ENCODE measurements around the gene FAM161A.

The FAM161A gene

DNA sequence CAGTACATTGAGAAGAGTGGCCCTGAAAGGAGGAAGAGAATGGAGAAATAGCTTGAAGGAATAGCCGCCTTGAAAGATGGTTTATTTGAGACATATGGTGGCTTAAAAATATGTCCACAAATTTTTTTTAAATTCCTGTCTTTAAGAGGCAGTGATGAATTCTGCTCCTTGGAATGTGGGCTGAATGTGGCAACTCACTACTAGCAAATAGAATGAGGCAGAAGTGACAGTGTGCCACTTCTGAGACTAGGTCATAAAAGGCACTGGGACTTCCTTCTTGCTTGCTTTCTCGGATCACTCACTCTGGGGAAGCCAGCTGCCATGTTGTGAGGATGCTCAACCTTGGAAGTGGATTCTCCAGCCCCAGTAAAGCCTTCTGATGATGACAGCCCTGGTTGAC, 67.0 kb downstream of the FAM161A start:
- no peak for FAIRE-seq

DNA sequence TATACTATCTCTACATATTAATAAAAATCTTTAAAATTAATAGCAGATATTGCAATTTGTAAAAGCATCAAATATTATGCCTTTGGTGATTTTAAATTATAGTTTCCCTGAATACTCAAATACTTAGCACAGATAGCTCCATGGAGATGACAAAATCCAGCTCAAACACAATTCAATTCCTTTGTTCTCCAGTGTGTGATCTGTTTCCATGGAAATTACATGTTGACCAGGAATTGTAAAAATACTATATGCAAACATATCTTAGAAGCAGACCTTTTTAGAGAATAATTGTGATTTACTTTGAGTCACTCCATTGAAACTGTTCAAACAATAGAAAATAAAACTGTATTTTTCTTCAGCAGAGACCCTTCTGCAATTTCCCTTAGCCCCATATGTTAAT, 68.3 kb downstream of the FAM161A start:
- FAIRE-seq (no peak), DNase-seq (ENCODE audit: insufficient read length, low spot score) (no peak)
- no peak for TF ChIP-seq POLR2A (IDR thresholded peaks at IDR 0.05; ENCODE audit: low read depth, low read length)

More for the DNA sequence above, 67.0 kb downstream of the FAM161A start:
- no peak for TF ChIP-seq POLR2A (IDR thresholded peaks at IDR 0.05; ENCODE audit: low read depth, low read length)
- DNase-seq (ENCODE audit: insufficient read length, low spot score), result no peak

DNA sequence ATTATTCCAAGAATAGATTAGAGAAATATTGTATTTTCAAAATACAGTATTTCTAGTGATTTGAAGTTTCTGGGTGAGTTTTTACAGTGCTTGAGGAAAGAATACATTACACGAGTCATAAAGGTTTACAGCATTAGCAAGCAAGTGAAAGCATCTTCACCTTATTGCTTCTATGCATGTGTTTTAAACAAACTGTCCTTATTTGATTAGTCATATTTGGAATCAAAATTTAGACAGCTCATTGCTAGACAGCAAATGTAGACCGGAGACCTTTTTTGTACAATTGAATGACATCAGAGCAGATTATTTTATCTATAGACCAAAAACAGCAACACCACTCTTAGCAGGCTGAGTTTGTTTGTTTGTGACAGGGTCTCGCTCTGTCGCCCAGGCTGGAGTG, 69.2 kb downstream of the FAM161A start:
- TF ChIP-seq POLR2A (IDR thresholded peaks at IDR 0.05; ENCODE audit: low read depth, low read length), result no peak
- DNase-seq (ENCODE audit: insufficient read length, low spot score), result no peak
- FAIRE-seq, result no peak

DNA sequence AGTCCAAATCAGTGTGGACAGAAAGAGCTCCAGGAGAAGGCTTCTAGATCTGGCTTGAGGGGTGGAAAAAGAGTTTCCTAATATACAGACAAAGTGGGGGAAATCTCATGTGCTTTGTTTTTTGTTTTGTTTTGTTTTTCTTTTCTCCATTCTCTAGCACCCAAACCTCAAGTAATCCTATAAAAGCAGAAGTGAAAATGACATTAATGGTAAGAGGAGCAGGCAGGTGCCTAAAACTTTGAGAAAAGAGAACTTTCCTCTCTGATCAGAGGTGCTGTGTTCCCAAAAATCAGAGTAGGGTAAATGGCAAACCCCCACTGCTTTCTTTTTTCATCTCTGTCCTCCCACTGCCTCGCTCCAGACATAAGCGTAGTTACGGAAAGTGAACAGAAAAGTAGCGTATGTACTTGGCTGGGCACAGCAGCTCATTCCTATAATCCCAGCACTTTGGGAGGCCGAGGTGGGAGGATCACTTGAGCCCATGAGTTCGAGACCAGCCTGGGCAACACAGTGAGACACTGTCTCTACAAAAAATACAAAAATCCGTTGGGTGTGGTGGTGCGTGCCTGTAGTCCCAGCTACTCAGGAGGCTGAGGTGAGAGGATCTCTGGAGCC, 77.8 kb downstream of the FAM161A start:
- no peak for DNase-seq (ENCODE audit: insufficient read length, low spot score)

More for the DNA sequence above, 77.8 kb downstream of the FAM161A start:
- TF ChIP-seq POLR2A (IDR thresholded peaks at IDR 0.05; ENCODE audit: low read depth, low read length), result no peak
- no peak for FAIRE-seq
